HG03442 (cell line): ENCODE measurements around the gene RGS5.
"Not testable (repeated sequence)": the region's sequence is repeated elsewhere in the genome, so short reads cannot be mapped to it uniquely, and the experiment has no call there.

Experiments
- ATAC-seq: cut with Tn5 transposase; IDR thresholded peaks from one replicate; pipeline ENCODE4 v1.9.1; 2021; ENCODE audit warnings: mild to moderate bottlenecking, moderate library complexity; ENCODE audit not compliant: unreplicated experiment

Gene RGS5

GRCh38 chr1:163202833-163203451 is at the start of gene RGS5:
Gene RGS5, minus strand, starts transcription at chr1:163202916. Its CDS starts 81 bp downstream, at chr1:163202835.
- no peak for ATAC-seq

GRCh38 chr1:163250382-163250974 is 47.8 kb upstream of the RGS5 start:
- no peak for ATAC-seq

GRCh38 chr1:163248064-163248463 is 45.3 kb upstream of the RGS5 start:
- no peak for ATAC-seq

- not testable (repeated sequence) for ATAC-seq
Observed at GRCh38 chr1:163244648-163245047, 41.9 kb upstream of the RGS5 start.

GRCh38 chr1:163241746-163242145 is 39.0 kb upstream of the RGS5 start:
- ATAC-seq, result no peak

GRCh38 chr1:163240705-163241104 is 38.0 kb upstream of the RGS5 start:
- ATAC-seq, result no peak

GRCh38 chr1:163233643-163234042 is 30.9 kb upstream of the RGS5 start:
- not testable (repeated sequence) for ATAC-seq

GRCh38 chr1:163231385-163231784 is 28.7 kb upstream of the RGS5 start:
- no peak for ATAC-seq

GRCh38 chr1:163230827-163231226 is 28.1 kb upstream of the RGS5 start:
- ATAC-seq, result no peak

- not testable (repeated sequence) for ATAC-seq
Observed at GRCh38 chr1:163228271-163228670, 25.6 kb upstream of the RGS5 start.

GRCh38 chr1:163227126-163227525 is 24.4 kb upstream of the RGS5 start:
- ATAC-seq, result no peak

- no peak for ATAC-seq
Observed at GRCh38 chr1:163213626-163214025, 10.9 kb upstream of the RGS5 start.

- no peak for ATAC-seq
Observed at GRCh38 chr1:163211667-163212066, 9.0 kb upstream of the RGS5 start.

GRCh38 chr1:163205513-163205912 is 2.8 kb upstream of the RGS5 start:
- ATAC-seq, result no peak

GRCh38 chr1:163203561-163203960 is 845 bp upstream of the RGS5 start:
- ATAC-seq, result no peak

- no peak for ATAC-seq
Observed at GRCh38 chr1:163201906-163202305, 810 bp downstream of the RGS5 start.

GRCh38 chr1:163197022-163197421 is 5.7 kb downstream of the RGS5 start:
- ATAC-seq, result no peak

GRCh38 chr1:163196449-163196787 is 6.3 kb downstream of the RGS5 start:
- no peak for ATAC-seq

GRCh38 chr1:163195728-163196448 is 6.8 kb downstream of the RGS5 start:
- no peak for ATAC-seq

- no peak for ATAC-seq
Observed at GRCh38 chr1:163191301-163191700, 11.4 kb downstream of the RGS5 start.

GRCh38 chr1:163188947-163189346 is 13.8 kb downstream of the RGS5 start:
- ATAC-seq, result no peak

GRCh38 chr1:163187849-163188248 is 14.9 kb downstream of the RGS5 start:
- no peak for ATAC-seq
